Nephron (organoid): ENCODE results near the gene KCNQ1.

Source experiments
- H3K27ac Mint-ChIP-seq, 3 experiments: 2 replicates each; pipeline ENCODE4 v1.8.0; 2020; ENCODE audit warnings: mixed read lengths in 3 of 3, mild to moderate bottlenecking in 2 of 3, moderate library complexity in 1 of 3
- H3K27me3 Mint-ChIP-seq: 2 replicates; pipeline ENCODE4 v1.8.0; 2021; ENCODE audit warnings: low read depth, mild to moderate bottlenecking, moderate library complexity, mixed read lengths
- H3K36me3 Mint-ChIP-seq: 2 replicates; pipeline ENCODE4 v1.8.0; 2020; ENCODE audit warnings: low read depth, mixed read lengths
- H3K4me1 Mint-ChIP-seq: 2 replicates; pipeline ENCODE4 v1.8.0; 2020; ENCODE audit warnings: mixed read lengths
- H3K4me3 Mint-ChIP-seq, 3 experiments: 2 replicates each; pipeline ENCODE4 v1.8.0; 2020; ENCODE audit warnings: mild to moderate bottlenecking in 3 of 3, mixed read lengths in 3 of 3, moderate library complexity in 2 of 3
- H3K9me3 Mint-ChIP-seq: 2 replicates; pipeline ENCODE4 v1.8.0; 2020; ENCODE audit warnings: mixed read lengths
- TF ChIP-seq, protein P1 (sequence below), 3 experiments: fragments of 200-600 bp; sonication (generic); IDR thresholded peaks; one replicate each; pipeline ENCODE4 v1.5.0; 2021; ENCODE audit warnings: antibody characterized with exemption in 3 of 3; ENCODE audit not compliant: unreplicated experiment in 3 of 3

Gene KCNQ1

DNA sequence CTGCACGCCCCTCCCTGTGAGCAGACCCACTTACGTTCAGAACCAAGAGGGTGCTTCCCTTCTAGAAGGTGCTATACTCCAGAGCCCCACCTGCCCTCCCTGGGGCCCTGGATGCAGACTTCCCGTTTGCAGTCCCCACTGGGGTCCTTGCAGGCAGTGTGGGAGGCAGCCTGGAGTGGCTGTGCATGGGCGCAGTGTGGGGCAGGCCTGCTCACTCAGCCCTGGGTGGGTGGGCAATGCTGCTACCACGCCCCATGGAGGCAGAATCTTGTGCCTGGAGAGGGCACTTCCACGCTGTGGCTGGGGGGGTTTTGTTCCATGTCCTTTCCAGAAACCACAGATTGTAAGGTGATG is 138.8 kb downstream of the KCNQ1 start:
- Mint-ChIP-seq H3K27ac (no peak overlapping the region), H3K4me1 (no peaks in the 10 kb centered on the region), H3K4me3 (no peak overlapping the region), H3K27me3 (no peaks in the 10 kb centered on the region), H3K9me3 (no peaks in the 10 kb centered on the region), H3K36me3 (no peaks in the 10 kb centered on the region)
- TF ChIP-seq, protein P1, sequence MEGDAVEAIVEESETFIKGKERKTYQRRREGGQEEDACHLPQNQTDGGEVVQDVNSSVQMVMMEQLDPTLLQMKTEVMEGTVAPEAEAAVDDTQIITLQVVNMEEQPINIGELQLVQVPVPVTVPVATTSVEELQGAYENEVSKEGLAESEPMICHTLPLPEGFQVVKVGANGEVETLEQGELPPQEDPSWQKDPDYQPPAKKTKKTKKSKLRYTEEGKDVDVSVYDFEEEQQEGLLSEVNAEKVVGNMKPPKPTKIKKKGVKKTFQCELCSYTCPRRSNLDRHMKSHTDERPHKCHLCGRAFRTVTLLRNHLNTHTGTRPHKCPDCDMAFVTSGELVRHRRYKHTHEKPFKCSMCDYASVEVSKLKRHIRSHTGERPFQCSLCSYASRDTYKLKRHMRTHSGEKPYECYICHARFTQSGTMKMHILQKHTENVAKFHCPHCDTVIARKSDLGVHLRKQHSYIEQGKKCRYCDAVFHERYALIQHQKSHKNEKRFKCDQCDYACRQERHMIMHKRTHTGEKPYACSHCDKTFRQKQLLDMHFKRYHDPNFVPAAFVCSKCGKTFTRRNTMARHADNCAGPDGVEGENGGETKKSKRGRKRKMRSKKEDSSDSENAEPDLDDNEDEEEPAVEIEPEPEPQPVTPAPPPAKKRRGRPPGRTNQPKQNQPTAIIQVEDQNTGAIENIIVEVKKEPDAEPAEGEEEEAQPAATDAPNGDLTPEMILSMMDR (IDR thresholded peaks at IDR 0.05; ENCODE audit: unreplicated experiment in 3 of 3), result no peak

DNA sequence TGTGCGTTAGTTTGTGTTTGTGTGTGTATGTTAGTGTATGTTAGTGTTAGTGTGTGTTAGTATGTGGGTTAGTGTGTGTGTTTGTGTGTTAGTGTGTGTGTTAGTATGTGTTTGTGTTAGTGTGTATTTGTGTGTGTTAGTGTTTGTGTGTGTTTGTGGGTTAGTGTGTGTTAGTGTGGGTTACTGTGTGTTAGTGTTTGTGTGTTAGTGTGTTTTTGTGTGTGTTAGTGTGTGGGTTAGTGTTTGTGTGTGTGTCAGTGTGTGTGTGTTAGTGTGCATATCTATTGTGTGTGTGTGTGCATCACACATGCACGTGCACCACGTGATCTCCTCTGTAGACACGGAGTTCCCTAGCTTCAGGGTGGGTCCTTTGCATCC is 139.6 kb downstream of the KCNQ1 start:
- Mint-ChIP-seq H3K4me1 (no peaks in the 10 kb centered on the region), H3K9me3 (no peaks in the 10 kb centered on the region), H3K4me3 (no peak overlapping the region), H3K27ac (no peak overlapping the region), H3K27me3 (no peaks in the 10 kb centered on the region), H3K36me3 (no peaks in the 10 kb centered on the region)
- TF ChIP-seq, protein P1 (IDR thresholded peaks at IDR 0.05; ENCODE audit: unreplicated experiment in 3 of 3), result no peak

DNA sequence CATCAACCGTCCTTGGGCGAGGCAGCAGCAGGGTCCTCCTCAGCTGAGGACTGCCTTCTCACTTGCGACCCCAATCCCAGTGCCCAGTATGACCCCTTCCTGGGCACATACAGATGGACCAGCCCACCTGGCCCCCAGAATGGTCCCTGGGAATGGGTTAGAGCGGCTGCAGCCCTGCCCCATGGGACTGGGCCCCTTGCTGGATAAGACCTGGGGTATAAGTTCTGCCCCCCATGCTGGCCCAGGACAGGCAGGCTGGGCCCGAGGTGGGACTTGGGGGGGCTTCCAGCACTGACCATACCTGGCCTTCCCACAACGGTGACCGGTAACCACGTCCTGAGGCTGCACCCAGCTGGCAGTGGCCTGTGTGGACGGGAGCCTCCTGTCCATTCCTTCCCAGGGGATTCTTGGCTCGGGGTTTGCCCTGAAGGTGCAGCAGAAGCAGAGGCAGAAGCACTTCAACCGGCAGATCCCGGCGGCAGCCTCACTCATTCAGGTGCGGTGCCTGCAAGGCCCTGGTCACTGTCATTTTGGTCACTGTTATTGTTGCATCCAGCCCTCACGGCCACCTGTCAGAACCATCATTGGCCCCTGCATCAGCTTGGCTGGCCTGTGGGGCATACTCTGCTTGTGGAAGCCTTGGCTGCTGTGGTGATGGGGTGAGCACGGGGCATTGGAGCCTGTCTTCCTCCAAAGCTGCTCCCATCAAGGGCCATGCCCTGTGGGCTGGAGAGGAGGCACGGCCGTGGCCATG is 140.2 kb downstream of the KCNQ1 start:
- Mint-ChIP-seq H3K36me3 (no peaks in the 10 kb centered on the region), H3K4me3 (no peak overlapping the region), H3K4me1 (no peaks in the 10 kb centered on the region), H3K9me3 (no peaks in the 10 kb centered on the region), H3K27me3 (no peaks in the 10 kb centered on the region), H3K27ac (no peak overlapping the region)
- TF ChIP-seq, protein P1 (IDR thresholded peaks at IDR 0.05; ENCODE audit: unreplicated experiment in 3 of 3), result no peak

DNA sequence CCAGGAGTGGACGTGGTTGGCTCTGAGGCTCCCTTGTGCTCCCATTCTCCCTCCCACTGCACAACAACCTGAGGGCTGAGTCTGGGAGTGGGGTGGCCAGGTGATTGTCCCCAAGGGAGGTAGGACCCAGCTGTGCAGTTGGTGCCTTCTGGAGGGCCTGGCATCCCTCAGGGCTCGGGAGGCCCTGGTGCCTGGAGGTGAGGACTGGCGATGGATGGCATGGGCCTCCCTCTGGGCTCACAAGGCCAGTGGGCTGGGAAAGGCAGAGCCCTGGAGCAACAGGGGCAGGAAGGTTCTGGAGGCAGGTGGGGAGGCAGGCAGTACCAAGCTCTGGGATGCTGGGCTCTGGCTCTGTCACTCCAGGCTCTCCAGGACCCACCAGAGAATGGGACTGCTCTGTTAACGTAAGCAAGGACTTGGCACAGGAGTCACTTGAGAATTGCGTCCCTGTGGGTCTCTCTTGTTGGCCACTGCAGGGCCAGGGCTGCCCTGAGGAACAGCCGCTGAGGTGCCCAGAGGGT is 140.8 kb downstream of the KCNQ1 start:
- Mint-ChIP-seq H3K27me3 (peaks cover 3% of the 10 kb centered on the region), H3K4me1 (no peaks in the 10 kb centered on the region), H3K9me3 (no peaks in the 10 kb centered on the region), H3K27ac (no peak overlapping the region), H3K4me3 (no peak overlapping the region), H3K36me3 (no peaks in the 10 kb centered on the region)
- TF ChIP-seq, protein P1 (IDR thresholded peaks at IDR 0.05; ENCODE audit: unreplicated experiment in 3 of 3), result no peak

DNA sequence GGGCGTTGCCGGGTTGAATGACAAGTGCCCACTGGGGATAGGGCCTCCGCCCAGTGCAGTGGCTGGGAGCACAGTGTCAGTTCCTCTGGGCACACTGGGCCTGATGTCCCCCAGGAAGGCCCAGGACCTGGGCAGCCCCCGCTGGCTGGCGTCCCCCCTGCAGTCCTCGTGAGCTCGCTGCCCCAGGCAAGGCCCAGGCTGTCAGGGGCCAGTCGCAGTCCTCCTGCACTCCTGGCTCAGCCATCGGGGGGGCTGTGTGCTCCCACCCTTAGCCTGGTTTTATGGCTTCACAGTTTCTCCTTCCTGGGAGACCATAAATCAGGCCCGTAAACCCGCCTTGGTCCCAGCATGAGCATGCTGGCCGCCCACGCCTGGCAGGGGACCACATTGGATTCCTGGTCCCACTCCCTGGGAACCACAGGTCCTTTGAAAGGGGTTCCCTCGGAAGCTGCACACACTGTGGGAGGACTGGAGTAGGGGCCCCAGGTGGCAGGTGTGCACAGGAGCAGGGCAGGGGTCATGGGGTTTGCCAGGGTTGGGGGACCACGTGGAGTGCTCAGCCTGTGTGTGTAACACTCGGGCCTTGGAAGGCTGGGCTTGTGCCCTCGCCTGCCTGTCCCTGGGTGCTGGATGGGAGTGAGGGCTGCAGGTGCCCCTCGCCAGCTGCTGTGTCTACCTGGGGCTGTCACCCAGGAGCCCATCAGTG is 141.4 kb downstream of the KCNQ1 start:
- no peaks in the 10 kb centered on the region for H3K36me3 Mint-ChIP-seq
- no peaks in the 10 kb centered on the region for H3K4me1 Mint-ChIP-seq
- TF ChIP-seq, protein P1 (IDR thresholded peaks at IDR 0.05; ENCODE audit: unreplicated experiment in 3 of 3), result no peak
- H3K27ac Mint-ChIP-seq, result no peak overlapping the region
- H3K4me3 Mint-ChIP-seq, result no peak overlapping the region
- H3K9me3 Mint-ChIP-seq, result no peaks in the 10 kb centered on the region
- peaks cover 8% of the 10 kb centered on the region for H3K27me3 Mint-ChIP-seq

DNA sequence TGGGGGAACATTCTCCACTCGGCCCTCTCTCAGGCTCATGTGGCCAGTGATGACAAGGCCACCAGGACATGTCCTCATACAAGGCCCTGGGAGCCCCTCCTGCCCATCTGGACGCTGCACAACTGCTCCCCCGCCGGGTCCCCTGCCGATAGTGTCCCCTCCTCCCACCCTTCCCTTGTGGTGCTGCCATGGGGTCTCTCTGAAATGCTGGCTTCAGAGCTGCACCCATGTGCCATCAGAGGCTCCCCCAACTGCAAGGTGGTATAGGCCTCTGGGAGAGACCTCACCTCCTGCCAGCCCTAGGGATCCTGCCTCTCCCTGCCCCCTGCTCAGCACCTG is 142.0 kb downstream of the KCNQ1 start:
- Mint-ChIP-seq H3K4me1 (no peaks in the 10 kb centered on the region), H3K27me3 (peaks cover 11% of the 10 kb centered on the region), H3K9me3 (no peaks in the 10 kb centered on the region), H3K27ac (no peak overlapping the region), H3K36me3 (no peaks in the 10 kb centered on the region), H3K4me3 (no peak overlapping the region)
- TF ChIP-seq, protein P1 (IDR thresholded peaks at IDR 0.05; ENCODE audit: unreplicated experiment in 3 of 3), result no peak
